ENCODE results near the gene LAMC3.

DNA sequence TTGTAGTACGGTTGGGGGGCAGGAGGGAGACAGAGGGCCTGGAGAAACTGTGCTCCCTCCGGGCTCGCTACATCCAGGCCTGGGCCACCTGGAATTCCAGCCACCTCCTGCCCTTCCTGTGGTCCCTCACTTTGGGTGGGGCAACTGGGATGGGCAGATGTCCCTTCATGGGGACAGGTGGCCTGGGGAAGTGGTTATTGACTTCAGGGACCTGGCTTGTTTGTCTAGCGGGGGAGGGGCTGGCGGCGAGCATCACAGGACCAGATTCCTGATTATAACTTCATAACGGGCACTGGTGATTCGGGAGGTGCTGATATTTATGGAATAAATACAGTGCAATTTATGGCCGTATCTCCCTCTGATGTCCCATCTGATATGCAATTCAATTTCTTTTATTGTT lies 20.1 kb upstream of the LAMC3 start:
- no peak for TF ChIP-seq POLR2A (IDR thresholded peaks at IDR 0.05)
- TF ChIP-seq, protein P1, sequence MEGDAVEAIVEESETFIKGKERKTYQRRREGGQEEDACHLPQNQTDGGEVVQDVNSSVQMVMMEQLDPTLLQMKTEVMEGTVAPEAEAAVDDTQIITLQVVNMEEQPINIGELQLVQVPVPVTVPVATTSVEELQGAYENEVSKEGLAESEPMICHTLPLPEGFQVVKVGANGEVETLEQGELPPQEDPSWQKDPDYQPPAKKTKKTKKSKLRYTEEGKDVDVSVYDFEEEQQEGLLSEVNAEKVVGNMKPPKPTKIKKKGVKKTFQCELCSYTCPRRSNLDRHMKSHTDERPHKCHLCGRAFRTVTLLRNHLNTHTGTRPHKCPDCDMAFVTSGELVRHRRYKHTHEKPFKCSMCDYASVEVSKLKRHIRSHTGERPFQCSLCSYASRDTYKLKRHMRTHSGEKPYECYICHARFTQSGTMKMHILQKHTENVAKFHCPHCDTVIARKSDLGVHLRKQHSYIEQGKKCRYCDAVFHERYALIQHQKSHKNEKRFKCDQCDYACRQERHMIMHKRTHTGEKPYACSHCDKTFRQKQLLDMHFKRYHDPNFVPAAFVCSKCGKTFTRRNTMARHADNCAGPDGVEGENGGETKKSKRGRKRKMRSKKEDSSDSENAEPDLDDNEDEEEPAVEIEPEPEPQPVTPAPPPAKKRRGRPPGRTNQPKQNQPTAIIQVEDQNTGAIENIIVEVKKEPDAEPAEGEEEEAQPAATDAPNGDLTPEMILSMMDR (IDR thresholded peaks at IDR 0.05): no peak

Measured in prostate gland (tissue), 2 donors.